KOPT-K1 (cell line): ENCODE measurements around the gene LRRC3.

Experiments used
- H3K27ac ChIP-seq: fragments of 200-600 bp; sonication (generic); 2 replicates; pipeline ENCODE4 v1.5.1; 2016; ENCODE audit warnings: antibody characterized with exemption, mild to moderate bottlenecking, low read depth, low read length; ENCODE audit not compliant: poor library complexity, severe bottlenecking
- H3K36me3 ChIP-seq: fragments of 200-600 bp; sonication (generic); 2 replicates; pipeline ENCODE4 v1.5.1; 2017; ENCODE audit warnings: antibody characterized with exemption, mild to moderate bottlenecking, low read length, moderate library complexity; ENCODE audit not compliant: insufficient read depth
- H3K9me3 ChIP-seq: fragments of 200-600 bp; sonication (generic); 2 replicates; pipeline ENCODE4 v1.5.1; 2017; ENCODE audit warnings: antibody characterized with exemption, low read length, mild to moderate bottlenecking; ENCODE audit not compliant: insufficient read depth, poor library complexity, severe bottlenecking

LRRC3 gene

GRCh38 chr21:44431300-44431699 lies 24.0 kb upstream of the LRRC3 start:
- Histone ChIP-seq H3K9me3 (peaks cover 23% of the 10 kb centered on the region), H3K27ac (no peak overlapping the region), H3K36me3 (peaks cover 53% of the 10 kb centered on the region; the same call in 1 of the 2 replicates)

DNA sequence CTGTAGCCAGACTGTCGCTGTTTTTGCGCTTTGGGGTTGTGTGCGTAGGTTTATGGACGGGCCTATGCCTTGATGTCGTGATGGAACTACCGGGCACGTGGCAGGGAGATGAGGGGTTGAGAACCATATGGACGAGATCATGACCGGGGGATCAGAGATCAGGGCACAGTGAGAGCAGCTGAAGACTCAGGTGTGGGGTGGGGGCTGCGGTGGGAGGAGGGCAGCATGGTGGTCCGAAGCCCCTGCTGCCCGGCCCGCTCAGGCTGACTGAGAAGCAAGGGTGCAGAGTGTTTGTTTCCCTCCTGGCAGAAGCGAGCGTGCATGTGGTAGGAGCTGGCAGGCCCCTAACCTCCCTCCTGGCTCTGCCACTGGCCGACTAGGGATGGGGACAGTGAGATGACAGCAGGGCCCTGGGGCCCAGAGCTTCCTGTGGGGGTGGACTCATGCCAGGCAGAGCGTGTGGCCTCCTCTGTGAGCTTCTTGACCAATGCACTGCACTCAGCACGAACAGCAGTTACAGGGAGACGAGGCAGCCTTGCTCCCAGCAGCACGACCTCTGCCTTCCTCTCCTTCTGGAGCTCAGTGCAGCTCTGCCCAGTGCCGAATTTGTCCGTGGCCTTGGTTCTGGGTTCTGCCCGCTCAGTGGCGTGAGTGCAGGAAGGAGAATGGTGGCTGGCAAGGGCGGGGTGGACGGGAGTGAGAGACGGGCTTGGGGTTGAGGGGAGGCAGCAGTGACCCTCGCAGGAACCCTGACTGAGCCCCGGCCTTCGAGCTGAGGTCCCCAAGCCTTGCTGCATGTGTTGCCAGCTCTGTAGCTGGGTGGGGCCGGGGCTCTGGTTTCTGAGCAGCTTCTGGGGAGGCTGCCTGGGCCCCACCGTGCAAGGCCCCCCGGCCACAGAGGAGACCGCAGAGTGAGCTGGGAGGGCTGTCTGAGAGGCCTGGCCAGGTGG lies 22.2 kb upstream of the LRRC3 start:
- Histone ChIP-seq H3K27ac (no peak overlapping the region), H3K36me3 (peaks cover 52% of the 10 kb centered on the region; the same call in 1 of the 2 replicates)

GRCh38 chr21:44433791-44434567 lies 21.3 kb upstream of the LRRC3 start:
- H3K27ac ChIP-seq: no peak overlapping the region
- H3K9me3 ChIP-seq: peaks cover 6% of the 10 kb centered on the region
- H3K36me3 ChIP-seq: peaks cover 54% of the 10 kb centered on the region; the same call in 1 of the 2 replicates

More for the DNA sequence above, 22.2 kb upstream of the LRRC3 start:
- peaks cover 14% of the 10 kb centered on the region for H3K9me3 ChIP-seq

- H3K9me3 ChIP-seq: peaks cover 6% of the 10 kb centered on the region
- peaks cover 59% of the 10 kb centered on the region; the same call in 1 of the 2 replicates for H3K36me3 ChIP-seq
- H3K27ac ChIP-seq: no peak overlapping the region
Observed at GRCh38 chr21:44434568-44434925, 20.8 kb upstream of the LRRC3 start.

- Histone ChIP-seq H3K27ac (no peak overlapping the region), H3K9me3 (peaks cover under 1% of the 10 kb centered on the region), H3K36me3 (peaks cover 59% of the 10 kb centered on the region; the same call in 1 of the 2 replicates)
Observed at GRCh38 chr21:44434936-44435635, 20.2 kb upstream of the LRRC3 start.

GRCh38 chr21:44436111-44436611 lies 19.1 kb upstream of the LRRC3 start:
- H3K36me3 ChIP-seq: peaks cover 62% of the 10 kb centered on the region; the same call in 1 of the 2 replicates
- no peaks in the 10 kb centered on the region for H3K9me3 ChIP-seq
- H3K27ac ChIP-seq: no peak overlapping the region

- peaks cover 63% of the 10 kb centered on the region; the same call in 1 of the 2 replicates for H3K36me3 ChIP-seq
- H3K27ac ChIP-seq: no peak overlapping the region
- no peaks in the 10 kb centered on the region for H3K9me3 ChIP-seq
Observed at GRCh38 chr21:44436958-44437357, 18.4 kb upstream of the LRRC3 start.

DNA sequence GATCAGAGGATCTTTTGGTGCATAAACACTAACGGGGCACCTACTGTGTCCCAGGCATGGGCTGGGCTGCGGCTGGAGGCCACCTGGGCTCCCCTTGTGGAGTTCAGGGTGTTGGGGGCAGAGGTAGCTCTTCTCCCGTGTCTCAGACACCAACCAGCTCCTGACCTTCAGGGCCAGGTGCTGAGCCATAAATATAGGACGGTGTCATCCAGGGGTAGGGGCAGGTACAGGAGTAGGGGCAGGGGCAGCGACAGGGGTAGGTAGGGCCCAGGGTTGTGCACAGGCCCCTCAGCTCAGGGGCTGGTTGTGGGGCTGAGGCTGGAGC lies 18.0 kb upstream of the LRRC3 start:
- Histone ChIP-seq H3K36me3 (peaks cover 63% of the 10 kb centered on the region; the same call in 1 of the 2 replicates), H3K9me3 (no peaks in the 10 kb centered on the region), H3K27ac (no peak overlapping the region)

- no peaks in the 10 kb centered on the region for H3K9me3 ChIP-seq
- peaks cover 63% of the 10 kb centered on the region; the same call in 1 of the 2 replicates for H3K36me3 ChIP-seq
- H3K27ac ChIP-seq: no peak overlapping the region
Observed at GRCh38 chr21:44437696-44438431, 17.4 kb upstream of the LRRC3 start.

DNA sequence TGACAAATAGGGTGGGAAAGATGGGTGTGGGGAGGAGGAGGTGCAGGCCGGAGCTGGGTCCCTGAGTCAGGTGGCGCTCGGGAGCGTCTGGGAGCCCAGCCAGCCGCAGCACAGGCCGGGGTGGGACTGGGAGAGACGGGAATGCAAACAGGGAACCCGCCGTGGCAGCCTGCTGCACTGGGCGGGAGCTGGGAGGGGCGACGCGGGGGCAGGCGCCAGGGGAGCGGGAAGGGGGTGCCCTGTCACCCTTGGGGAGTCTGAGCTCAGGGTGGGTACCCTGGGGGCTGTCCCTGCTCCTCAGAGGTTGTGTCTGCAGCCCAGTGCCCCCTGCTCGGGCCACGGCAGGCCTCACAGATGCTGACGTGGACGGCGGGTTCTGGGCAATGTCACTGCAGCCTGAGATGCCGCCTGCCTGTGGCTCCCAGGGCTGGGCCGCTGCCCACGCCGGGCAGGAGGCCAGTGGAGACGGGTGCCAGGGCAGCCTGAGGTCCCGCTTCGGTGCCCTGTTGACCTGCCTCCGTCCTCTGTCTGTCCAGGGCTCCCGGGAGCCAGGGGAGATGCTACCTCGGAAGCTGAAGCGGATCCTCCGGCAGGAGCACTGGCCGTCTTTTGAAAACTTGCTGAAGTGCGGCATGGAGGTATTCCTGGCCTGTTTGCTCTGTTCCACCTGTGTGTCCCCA lies 16.6 kb upstream of the LRRC3 start:
- H3K9me3 ChIP-seq: no peaks in the 10 kb centered on the region
- no peak overlapping the region for H3K27ac ChIP-seq
- peaks cover 70% of the 10 kb centered on the region; the same call in 1 of the 2 replicates for H3K36me3 ChIP-seq

GRCh38 chr21:44439211-44439600 lies 16.1 kb upstream of the LRRC3 start:
- H3K9me3 ChIP-seq: no peaks in the 10 kb centered on the region
- no peak overlapping the region for H3K27ac ChIP-seq
- H3K36me3 ChIP-seq: peaks cover 69% of the 10 kb centered on the region; the same call in 1 of the 2 replicates

- H3K9me3 ChIP-seq: no peaks in the 10 kb centered on the region
- H3K27ac ChIP-seq: no peak overlapping the region
- peaks cover 60% of the 10 kb centered on the region; the same call in 1 of the 2 replicates for H3K36me3 ChIP-seq
Observed at GRCh38 chr21:44440241-44441040, 14.9 kb upstream of the LRRC3 start.

DNA sequence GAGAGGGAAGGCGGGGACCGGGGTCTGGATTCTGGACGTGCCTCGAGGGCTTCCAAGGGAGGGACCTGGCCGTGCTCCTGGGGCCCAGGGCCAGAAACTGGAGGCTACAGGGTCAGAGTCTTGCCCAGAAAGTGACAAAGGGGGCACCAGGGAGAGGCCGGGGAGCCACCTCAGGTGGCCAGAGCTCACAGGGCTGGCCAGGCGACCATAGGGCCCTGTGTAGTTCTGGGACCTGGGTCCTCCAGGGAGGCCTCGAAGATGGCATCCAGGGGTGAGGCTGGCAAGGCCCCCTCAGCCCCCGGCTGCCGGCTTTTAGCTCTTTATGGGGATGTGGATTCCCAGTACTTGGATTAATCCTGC lies 14.3 kb upstream of the LRRC3 start:
- Histone ChIP-seq H3K27ac (no peak overlapping the region), H3K36me3 (peaks cover 54% of the 10 kb centered on the region; the same call in 1 of the 2 replicates), H3K9me3 (no peaks in the 10 kb centered on the region)
